HT1080 (cell line): Measurements from ENCODE around the gene GRIN2A. TPM values are rescaled to one million over a fixed set of nuclear protein-coding genes. Genes with fewer than 3 reads are reported as not detected.

Source experiments
- DNase-seq: peaks from one replicate; pipeline ENCODE4 v3.0.0-alpha.2; 2015; ENCODE audit warnings: low read depth
- total RNA-seq: library from RNA; depleted of rRNA; stranded (reverse); fragments of >200 nt; shearing (Covaris generic); gene quantifications from 2 replicates; pipeline ENCODE4 v1.2.3, GENCODE V29; 2014

The GRIN2A gene
- total RNA-seq, 1 experiment from 2014 or later: not detected

DNA sequence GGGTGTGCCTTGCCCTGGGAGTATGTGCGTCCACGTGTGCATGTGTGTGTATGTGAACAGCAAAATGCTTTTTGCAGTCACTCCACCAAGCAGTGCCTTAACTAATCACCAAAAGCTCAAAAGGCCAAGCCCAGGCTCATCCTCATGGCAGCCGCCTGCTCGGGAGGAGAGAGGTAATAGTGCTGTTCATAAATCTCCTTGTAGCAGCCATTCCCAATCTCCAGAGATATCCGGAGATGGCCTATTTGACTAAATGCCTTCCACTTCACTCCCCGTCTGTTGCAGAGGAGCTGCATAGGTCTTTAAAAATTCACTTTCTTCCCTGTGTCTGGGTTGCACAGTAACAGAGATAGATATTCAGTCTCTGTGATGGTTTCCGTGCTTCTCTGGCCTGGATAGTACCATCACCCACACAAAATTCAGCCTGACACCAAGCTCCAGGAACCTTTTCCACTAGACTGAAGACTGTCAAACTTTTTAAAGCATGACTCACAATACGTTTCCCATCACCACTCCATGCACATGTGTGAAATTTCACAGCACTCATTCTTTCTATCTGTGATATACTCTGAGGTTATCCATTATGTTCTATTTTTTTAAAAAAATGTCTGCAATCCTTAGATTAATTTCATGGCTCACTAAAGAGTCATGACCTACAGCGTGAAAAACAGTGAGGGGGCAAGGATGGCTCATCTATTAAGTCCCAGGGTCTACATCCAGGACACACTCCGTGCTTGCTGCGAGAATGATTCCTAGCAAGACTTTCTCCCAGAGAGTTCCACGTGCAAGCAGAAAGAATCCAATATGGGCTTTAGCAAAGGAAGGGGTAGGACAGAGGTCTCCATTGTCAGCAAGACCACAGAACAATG is 357.8 kb downstream of the GRIN2A start:
- no peak for DNase-seq

DNA sequence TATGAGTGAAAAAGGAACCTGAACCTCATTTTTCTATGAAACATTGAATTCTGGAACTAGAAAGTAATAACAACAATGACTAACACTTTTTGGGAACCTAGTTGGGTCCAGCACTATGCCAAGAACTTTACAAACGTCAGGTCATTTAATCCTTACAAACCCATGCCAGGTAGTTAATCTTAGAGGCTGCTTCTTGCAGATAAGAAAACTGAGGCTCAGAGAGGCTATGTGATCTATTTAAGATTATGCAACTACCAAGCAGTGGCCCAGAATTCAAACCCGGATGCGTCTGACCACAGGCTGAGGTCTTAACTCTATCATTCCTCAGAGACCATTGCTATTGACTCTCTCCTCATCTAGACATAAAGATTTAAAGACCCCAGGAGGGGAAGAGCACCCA is 358.7 kb downstream of the GRIN2A start:
- no peak for DNase-seq

GRCh38 chr16:9821970-9822369 is 360.3 kb downstream of the GRIN2A start:
- DNase-seq: no peak

- DNase-seq: no peak
Observed at GRCh38 chr16:9821331-9821730, 360.9 kb downstream of the GRIN2A start.

- DNase-seq: no peak
Observed at GRCh38 chr16:9820476-9821246, 361.6 kb downstream of the GRIN2A start.

DNA sequence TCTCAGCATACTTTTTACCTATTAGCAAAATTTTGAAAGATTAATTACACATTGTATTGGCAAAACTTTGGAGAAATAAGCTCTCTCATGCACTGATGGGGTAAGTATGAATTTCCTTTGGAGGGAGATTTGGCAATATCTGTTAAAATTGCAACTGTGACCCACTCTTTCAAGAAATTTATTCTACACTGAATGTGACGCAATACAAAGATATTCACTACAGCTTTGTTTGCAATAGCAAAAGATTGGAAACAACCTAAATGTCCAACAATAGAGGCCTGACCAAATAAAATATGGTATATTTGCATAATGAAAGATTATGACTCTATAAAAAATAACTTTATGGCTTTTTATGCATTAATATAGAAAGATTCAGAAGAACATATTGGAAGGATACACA is 363.5 kb downstream of the GRIN2A start:
- no peak for DNase-seq

- DNase-seq: no peak
Observed at GRCh38 chr16:9817586-9817985, 364.6 kb downstream of the GRIN2A start.

- DNase-seq: no peak
Observed at GRCh38 chr16:9816644-9817043, 365.6 kb downstream of the GRIN2A start.

- DNase-seq: no peak
Observed at GRCh38 chr16:9813665-9814064, 368.6 kb downstream of the GRIN2A start.

- DNase-seq: no peak
Observed at GRCh38 chr16:9808210-9808609, 374.0 kb downstream of the GRIN2A start.

GRCh38 chr16:9807302-9807701 is 374.9 kb downstream of the GRIN2A start:
- no peak for DNase-seq

DNA sequence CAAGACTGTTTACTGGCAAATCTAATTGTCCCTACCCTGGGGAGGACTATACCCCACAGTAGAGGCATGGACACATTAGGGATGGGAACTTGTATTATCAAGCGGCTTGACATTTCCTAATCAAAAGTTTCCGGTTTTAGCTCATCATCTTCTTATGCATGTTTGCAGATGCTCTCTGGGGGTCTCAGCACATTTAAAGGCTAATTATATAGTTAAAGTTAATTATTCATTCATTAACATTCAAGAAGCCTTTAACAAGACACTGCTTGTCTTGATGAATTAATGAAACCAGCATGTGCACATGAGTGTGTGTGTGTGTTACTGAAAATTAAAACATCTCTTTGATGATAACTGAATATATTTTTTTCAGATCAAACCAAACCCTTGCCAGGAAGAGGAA is 377.1 kb downstream of the GRIN2A start:
- DNase-seq: no peak

GRCh38 chr16:9802160-9802559 is 380.1 kb downstream of the GRIN2A start:
- DNase-seq: no peak

DNA sequence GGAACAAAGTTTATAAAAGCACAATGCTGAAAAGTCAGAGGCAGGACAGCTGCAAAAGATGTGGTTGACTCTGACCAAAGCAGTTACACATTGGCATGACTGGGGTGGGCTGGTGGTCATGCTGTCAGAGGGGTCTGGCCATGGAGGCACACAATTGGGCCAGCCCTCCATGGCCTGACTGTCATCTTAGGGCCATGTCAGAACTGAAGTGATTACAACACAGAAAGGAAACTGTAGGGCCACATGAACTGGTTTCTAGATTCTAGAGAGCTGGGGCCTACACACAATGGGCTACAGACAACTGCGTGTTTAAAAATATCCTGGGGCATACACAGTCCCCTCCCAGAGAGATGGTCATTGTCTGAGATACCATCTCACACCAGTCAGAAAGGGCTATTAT is 380.6 kb downstream of the GRIN2A start:
- DNase-seq: no peak

GRCh38 chr16:9800186-9800738 is 382.0 kb downstream of the GRIN2A start:
- DNase-seq: no peak

DNA sequence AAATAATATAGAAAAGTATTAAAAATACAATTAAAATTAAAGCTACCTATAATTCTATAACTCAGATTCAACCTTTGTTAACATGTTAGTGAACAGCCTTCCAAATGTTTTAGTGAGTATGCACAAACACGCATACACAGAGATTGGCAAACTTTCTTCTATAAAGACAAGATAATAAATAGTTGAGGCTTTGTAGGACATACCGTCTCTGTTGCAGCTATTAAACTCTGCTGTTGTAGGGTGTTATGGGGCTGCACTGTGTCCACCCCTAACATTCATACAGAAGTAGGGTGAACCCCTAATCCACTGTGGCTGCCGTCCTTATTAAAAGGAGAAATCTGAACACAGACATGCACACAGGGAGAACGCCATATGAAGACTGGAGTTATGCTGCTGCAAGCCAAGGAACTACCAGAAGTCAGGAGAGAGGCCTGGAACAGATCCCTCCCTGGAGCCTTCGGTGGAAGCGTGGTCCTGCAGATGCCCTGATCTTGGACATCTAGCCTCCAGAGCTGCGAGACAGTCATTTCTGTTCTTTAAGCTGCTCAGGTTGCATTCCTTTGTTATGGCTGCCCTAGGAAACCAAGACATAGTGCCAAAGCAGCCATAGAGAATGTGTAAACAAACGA is 383.2 kb downstream of the GRIN2A start:
- no peak for DNase-seq

DNA sequence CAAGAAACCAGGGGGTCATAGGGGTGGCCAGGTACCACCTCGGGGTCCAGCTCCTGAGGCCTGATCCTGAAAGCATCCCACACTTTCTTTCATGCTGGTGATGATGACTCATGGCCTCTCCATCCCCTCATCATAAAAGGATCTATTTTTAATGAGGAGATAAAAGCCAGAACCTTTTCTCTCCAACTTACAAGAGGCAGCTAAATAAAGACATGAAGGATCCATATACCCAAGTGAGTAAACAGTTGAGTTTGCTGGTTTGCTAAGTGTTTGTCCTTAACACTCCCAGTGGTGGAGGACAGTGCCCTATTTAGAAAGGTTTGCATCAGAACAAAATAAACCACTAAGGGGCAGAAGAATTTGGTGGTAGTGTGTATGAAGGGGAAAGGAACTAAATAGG is 383.8 kb downstream of the GRIN2A start:
- DNase-seq: no peak

- peak; percentile 76 for DNase-seq
Observed at GRCh38 chr16:9797306-9797705, 384.9 kb downstream of the GRIN2A start.

DNA sequence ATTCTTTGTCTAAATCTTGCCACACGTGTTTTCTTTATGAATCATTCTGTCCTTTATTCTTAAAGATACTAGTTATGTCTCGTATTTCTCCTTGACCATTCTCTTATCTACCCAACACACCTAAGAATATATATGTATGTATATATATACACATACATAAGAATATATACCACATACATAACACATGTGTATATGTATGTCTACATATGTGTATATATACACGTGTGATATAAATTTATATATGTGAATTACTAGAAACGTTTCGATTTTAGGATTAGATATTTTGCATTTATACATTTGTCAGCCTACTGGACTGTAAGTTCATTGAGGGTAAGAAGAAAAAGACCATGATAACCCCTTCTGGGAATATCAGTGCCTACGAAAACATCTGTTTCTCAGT is 388.6 kb downstream of the GRIN2A start:
- DNase-seq: no peak

GRCh38 chr16:9791556-9791955 is 390.7 kb downstream of the GRIN2A start:
- DNase-seq: no peak

GRCh38 chr16:9790199-9790598 is 392.0 kb downstream of the GRIN2A start:
- no peak for DNase-seq

DNA sequence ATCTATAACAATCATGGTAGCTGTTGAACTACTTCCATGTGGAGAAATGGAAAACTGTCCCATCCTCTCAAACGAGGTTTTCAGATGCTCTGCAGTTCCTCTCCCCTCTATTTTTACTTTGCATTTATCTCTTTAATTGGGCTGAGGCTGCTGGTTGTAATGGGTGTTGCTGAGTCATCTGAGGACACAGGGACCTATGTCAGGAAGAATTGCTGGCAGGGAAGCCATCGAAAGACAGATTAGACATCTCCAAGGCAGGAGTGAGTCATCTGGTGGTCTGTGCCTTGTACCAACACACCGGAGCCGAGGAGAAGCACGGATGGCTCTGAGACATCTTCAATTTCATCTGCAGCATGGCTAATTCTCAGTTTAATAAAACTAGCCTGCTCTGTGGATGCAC is 394.5 kb downstream of the GRIN2A start:
- peak; percentile 55 for DNase-seq
